NOMO-1 treated with dmso at 0.1 percent for 144 hours (cell line): ENCODE data around the gene AKR1E2.

ENCODE experiments used
- DNase-seq: peaks from one replicate; lab custom pipeline; 2025; ENCODE audit not compliant: unreplicated experiment; lab: John Stamatoyannopoulos, UW

AKR1E2 gene

GRCh38 chr10:4825868-4826791, at the start of gene AKR1E2:
Gene AKR1E2 (plus strand): TSS chr10:4826207. CDS start chr10:4826325, 118 bp downstream.
- peak; percentile 74 for DNase-seq

GRCh38 chr10:4776234-4776638, 49.8 kb upstream of the AKR1E2 start:
- DNase-seq = no peak

DNA sequence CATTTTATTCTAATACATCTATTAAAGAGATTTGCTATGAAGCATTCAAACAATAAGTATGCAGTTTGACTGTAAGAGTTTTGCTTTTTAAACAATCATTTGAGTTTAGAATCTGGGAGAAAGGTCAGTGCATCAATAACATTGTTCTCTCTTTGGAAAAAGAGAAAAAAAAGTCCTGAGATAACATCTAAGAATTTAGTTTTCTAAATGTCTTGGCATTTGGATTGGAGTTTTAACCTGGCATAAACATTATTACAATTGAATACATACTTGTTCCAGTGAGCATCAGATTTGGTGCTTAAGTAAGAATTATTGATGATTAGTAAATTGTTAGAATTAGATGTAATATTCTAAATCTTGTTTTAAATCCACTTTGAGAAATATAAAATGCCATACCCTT, 47.2 kb upstream of the AKR1E2 start:
- no peak for DNase-seq

GRCh38 chr10:4780091-4780490, 45.9 kb upstream of the AKR1E2 start:
- DNase-seq = no peak

- DNase-seq = no peak
Measured at GRCh38 chr10:4780782-4781181, 45.2 kb upstream of the AKR1E2 start.

- no peak for DNase-seq
Measured at GRCh38 chr10:4781955-4782354, 44.1 kb upstream of the AKR1E2 start.

DNA sequence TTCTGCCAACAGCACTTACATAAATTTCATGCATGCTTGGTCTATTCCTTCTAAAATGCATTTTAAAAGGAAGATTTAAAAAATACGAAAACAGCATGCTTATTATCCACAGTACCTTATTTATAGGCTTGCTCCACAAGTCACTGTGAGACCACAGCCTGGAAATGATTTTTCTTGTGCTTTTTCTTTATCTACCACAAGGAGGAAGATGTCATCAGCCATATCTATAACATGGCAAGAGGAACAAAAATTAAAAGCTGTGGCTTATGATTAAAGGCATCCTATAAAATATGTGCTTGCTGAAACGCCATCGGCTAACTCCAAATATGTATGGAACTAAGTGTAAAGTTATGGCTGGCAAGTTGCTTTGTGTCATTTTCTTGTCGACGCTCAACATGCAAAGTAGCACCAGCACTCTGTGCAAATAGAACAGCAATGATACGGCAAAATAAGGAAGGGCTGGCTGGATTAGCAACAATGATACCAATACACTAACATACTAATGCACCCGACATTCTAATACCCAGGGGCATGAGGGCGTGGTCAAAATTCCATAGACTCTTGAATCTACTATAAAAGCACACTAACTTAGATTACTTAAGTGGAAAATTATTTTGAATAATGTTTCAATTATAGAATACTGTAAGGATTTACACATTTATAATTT, 41.2 kb upstream of the AKR1E2 start:
- no peak for DNase-seq

GRCh38 chr10:4786043-4786839, 39.8 kb upstream of the AKR1E2 start:
- no peak for DNase-seq

GRCh38 chr10:4790045-4790444, 36.0 kb upstream of the AKR1E2 start:
- no peak for DNase-seq

- DNase-seq = no peak
Measured at GRCh38 chr10:4790922-4791321, 35.1 kb upstream of the AKR1E2 start.

DNA sequence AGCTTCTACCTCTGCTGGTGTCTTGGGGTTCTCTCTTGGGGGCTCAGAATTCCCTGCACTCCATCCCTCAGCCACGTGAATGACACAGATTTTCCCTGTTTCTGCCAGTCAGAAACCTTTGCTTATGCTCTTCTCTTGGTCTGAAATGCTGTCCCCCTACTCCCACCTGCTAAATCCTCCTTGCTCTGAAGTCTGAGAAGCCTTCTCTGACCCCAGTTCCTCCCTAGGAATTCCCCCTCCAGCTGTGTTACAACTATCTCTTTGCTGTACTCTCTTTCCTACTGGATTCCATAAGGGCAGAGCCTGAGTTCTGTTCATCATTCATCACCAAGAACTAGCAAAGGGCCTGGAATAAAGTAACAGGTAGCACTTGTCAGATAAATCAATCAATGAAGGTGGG, 33.6 kb upstream of the AKR1E2 start:
- DNase-seq = no peak

DNA sequence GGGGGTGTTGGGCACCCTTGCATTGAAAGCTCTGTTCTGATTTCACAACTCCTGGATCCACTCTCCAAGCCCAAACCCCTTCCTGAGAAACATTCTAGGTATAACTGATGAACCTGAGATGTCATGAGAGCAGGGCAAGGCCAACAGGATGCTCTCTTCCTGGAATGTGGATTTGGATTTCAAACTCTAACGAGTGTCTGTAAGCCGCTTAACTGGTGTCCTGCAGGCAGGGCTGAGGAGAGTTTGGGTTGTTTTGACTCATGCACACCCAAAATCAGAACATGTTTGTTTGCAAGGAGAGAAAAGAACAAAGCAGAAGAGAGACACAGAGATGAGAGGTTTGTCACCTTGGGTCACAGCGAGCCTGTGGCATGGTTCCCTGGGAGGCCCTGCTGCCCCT, 24.6 kb upstream of the AKR1E2 start:
- DNase-seq = no peak

DNA sequence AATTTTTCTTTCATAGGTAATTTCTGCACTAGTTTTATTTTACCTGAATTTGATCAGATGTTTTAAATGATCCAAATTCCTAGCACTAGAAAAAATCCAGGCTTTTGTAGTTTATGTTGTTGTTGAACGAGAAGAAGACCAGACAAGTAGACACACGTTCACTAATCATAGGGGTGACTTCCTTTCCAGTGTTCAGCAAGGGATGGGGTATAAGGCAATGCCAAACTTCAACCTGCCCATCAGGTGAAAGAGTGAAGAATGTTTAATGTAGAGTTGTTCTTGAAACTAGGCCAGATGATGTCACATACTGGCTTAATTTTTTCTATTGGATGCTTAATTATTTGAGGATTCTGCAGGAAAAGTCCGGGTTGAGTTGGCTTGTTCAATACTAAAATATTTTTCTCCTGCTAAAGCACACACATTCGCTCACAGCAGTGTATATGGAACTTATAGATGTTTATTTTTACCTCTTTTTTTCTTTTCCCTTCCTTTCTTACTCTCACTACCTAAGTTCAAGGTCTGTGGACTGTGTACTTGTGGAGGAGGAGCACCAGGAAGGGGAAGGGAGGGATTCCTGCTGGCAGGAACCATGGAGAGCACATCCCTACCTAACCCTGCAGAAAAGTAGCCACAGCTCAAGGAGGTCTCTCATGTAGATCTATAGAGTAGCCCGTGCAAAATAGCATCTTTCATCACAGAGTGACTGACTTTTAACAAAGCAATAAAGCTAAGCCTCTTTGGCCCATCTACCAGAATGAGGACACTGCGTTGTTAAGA, 23.1 kb upstream of the AKR1E2 start:
- DNase-seq = no peak

GRCh38 chr10:4803822-4804221, 22.2 kb upstream of the AKR1E2 start:
- DNase-seq = no peak

GRCh38 chr10:4804465-4804864, 21.5 kb upstream of the AKR1E2 start:
- no peak for DNase-seq

DNA sequence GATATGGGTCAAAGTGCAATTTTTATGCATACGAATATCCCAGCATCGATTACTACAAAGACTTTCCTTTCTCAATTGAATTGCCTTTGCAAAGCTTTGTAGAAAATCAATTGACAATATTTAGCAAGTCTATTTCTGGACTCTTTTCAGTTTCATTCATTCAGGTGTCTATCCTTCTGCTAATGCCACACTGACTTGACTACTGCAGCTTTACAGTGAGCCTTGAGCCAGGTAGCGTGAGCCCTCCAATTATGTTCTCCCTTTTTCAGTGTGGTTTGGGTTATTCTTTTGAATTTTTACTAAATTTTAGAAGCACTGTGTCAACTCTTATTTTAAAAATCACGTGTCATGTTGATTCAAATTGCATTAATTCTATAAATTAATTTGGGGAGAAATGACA, 19.5 kb upstream of the AKR1E2 start:
- DNase-seq = no peak

GRCh38 chr10:4807761-4808507, 18.1 kb upstream of the AKR1E2 start:
- no peak for DNase-seq

DNA sequence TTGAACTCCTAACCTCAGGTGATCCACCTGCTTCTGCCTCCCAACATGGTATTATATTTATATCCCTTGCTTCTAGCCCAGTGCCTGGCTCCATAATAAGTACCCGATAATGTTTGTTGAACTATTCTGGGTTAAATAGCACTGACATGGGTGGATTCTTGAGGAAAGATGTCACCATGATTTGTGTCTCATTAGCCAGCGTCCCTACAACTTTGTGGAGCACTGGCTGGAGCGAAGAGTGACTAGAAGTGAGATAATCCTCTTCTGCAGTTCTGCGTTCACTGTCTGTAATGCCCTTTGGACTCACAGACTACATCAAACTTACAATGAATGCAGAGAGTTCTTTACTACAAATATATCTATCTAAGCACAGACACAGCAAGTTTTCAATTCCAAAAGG, 16.9 kb upstream of the AKR1E2 start:
- DNase-seq = no peak

GRCh38 chr10:4810092-4810491, 15.9 kb upstream of the AKR1E2 start:
- DNase-seq = no peak

- no peak for DNase-seq
Measured at GRCh38 chr10:4812046-4812445, 14.0 kb upstream of the AKR1E2 start.
